Measurements from ENCODE around the gene TAF1C. TPM values are rescaled to one million over a fixed set of nuclear protein-coding genes. Genes with fewer than 3 reads are reported as not detected.

TAF1C gene
- total and polyA plus RNA-seq, 2 experiments from 2014 or later: 37.2 to 57.4 TPM

- Mint-ChIP-seq H3K36me3 (ENCODE audit: low read depth) (no peaks in the 10 kb centered on the region), H3K4me1 (peaks cover 17% of the 10 kb centered on the region), H3K4me3 (no peak overlapping the region), H3K27me3 (ENCODE audit: insufficient read depth, low read depth, poor library complexity) (peaks cover 7% of the 10 kb centered on the region), H3K27ac (no peak overlapping the region), H3K9me3 (no peaks in the 10 kb centered on the region)
- no peaks in the 10 kb centered on the region for H3K36me3 ChIP-seq (ENCODE audit: insufficient read depth)
- H3K4me3 ChIP-seq: no peak overlapping the region
- no peak for DNase-seq (ENCODE audit: low spot score)
- ATAC-seq: no peak
- no peak overlapping the region for H2AFZ ChIP-seq
- H3K27ac ChIP-seq (ENCODE audit: low read depth): no peak overlapping the region
- H3K79me2 ChIP-seq (replicated peaks; ENCODE audit: insufficient read depth): no peaks in the 10 kb centered on the region
- no peaks in the 10 kb centered on the region for H3F3A ChIP-seq (replicated peaks; ENCODE audit: low read depth)
- H3K4me2 ChIP-seq: no peak overlapping the region
- TF ChIP-seq CTCF (conservative IDR thresholded peaks at IDR 0.05; ENCODE audit: low read depth in 2 of 2): no peak
- TF ChIP-seq JUNB (IDR thresholded peaks at IDR 0.05; ENCODE audit: unreplicated experiment): no peak
- TF ChIP-seq ETS1 (IDR thresholded peaks at IDR 0.05): no peak
- TF ChIP-seq REST (IDR thresholded peaks at IDR 0.05; ENCODE audit: unreplicated experiment): no peak
- TF ChIP-seq CREB1 (CRISPR knock-in tag; IDR thresholded peaks at IDR 0.05; ENCODE audit: low read depth): no peak
- TF ChIP-seq STAT1 (IDR thresholded peaks at IDR 0.05; ENCODE audit: unreplicated experiment): no peak
- TF ChIP-seq EZH2 (IDR thresholded peaks at IDR 0.05; ENCODE audit: low read depth, unreplicated experiment): no peak
- no peak for TF ChIP-seq ZNF331 (CRISPR knock-in tag; IDR thresholded peaks at IDR 0.05; ENCODE audit: low read depth)
- no peak for TF ChIP-seq NANOG (IDR thresholded peaks at IDR 0.05; ENCODE audit: borderline replicate concordance)
- TF ChIP-seq POLR2AphosphoS5 (IDR thresholded peaks at IDR 0.05; ENCODE audit: low read depth): no peak
- TF ChIP-seq EZH2phosphoT487 (IDR thresholded peaks at IDR 0.05; ENCODE audit: unreplicated experiment): no peak
- no peak for TF ChIP-seq ZNF114 (CRISPR knock-in tag; IDR thresholded peaks at IDR 0.05)
- no peaks in the 10 kb centered on the region for H3K9me2 ChIP-seq (ENCODE audit: insufficient read depth)
- H3K4me1 ChIP-seq (ENCODE audit: insufficient read depth): no peaks in the 10 kb centered on the region
- H3K27me3 ChIP-seq (ENCODE audit: insufficient read depth): no peaks in the 10 kb centered on the region
- H4K20me1 ChIP-seq (replicated peaks; ENCODE audit: insufficient read depth): no peaks in the 10 kb centered on the region
Observed at GRCh38 chr16:84199861-84200260, 13.0 kb upstream of the TAF1C start.

Data from GM23338 (cell line).